M059J (cell line): Measurements from ENCODE around the gene KRCC1. TPM values are rescaled to one million over a fixed set of nuclear protein-coding genes. Genes with fewer than 3 reads are reported as not detected.
"Not testable (repeated sequence)": the region's sequence is repeated elsewhere in the genome, so short reads cannot be mapped to it uniquely, and the experiment has no call there.

Source experiments
- DNase-seq: peaks from one replicate; pipeline ENCODE4 v3.0.0-alpha.2; 2012; ENCODE audit warnings: low read depth
- total RNA-seq: library from RNA; depleted of rRNA; stranded (reverse); fragments of >200 nt; shearing (Covaris generic); gene quantifications from 2 replicates; pipeline ENCODE4 v1.2.3, GENCODE V29; 2014

The KRCC1 gene
- total RNA-seq, 1 experiment from 2014 or later = 23.8 TPM

DNA sequence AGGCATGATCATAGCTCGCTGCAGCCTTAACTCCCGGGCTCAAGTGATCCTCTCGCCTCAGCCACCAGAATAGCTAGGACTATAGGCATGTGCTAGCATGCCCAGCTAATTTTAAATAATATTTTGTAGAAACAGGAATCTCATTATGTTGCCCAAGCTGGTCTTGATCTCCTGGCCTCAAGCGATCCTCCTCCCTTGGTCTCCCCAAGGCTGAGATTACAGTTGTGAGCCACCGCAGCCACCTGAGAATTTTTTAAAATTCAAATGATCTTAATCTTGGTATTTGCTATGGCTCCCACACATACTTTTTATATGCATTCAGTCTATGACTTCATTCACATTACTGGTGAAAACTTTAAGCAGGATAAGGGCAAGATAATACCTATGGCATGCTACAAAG, 13.1 kb downstream of the KRCC1 start:
- no peak for DNase-seq

DNA sequence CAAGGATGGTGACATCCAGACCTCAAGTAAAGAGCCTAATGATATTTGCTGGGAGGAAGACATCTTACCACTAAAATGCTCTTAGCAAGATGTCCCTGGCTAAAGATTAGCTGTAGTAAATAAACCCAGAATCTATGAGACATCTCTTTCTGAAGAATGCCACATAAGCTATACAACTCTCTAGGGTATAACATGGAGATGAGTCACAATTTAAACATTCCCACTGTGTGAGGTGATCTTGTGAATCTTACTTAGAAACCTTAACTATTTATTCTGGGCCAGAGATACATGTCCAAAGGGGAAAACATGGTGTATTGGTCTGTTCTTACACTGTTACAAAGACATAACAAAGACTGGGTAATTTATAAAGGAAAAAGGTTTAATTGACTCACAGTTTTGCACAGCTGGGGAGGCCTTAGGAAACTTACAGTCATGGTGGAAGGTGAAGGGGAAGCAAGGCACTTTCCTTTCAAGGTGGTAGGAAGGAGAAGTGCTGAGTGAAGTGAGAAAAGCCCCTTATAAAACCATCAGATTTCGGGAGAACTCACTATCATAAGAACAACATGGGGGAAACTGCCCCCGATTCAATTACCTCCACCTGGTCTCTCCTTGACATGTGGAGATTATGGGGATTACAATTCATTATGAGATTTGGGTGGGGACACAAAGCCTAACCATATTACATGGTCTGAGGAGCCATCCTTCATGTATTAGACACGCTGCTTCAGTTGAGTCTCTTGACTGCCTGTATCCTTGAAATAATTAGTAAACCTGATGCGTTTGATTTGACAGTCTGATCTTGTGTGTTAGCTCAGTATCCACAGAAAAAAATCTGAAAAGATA, 17.1 kb downstream of the KRCC1 start:
- DNase-seq = peak; percentile 88

- no peak for DNase-seq
Observed at GRCh38 chr2:88036606-88037005, 19.0 kb downstream of the KRCC1 start.

GRCh38 chr2:88036182-88036581, 19.4 kb downstream of the KRCC1 start:
- DNase-seq = no peak

DNA sequence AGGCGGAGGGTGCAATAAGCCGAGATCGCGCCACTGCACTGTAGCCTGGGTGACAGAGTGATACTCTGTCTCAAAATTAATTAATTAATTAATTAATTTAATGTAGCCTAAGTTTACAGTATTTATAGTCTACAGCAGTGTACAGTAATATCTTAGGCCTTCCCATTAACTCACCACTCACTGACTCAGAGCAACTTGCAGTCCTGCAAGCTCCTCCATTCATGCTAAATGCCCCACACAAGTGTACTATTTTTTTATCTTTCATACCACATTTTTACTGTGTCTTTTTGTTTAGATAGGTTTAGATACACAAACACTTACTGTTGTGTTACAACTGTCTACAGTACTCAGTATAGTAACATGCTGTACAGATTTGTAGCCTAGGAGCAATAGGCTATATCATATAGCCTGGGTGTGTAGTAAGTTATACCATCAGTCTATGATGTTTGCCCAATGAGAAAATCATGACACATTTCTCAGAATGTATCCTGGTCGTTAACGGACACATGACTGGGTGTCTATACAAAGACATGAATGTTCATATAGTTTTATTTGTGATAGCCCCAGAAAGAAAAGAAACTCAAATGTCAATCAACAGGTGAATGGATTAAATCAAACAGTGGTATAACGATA, 23.4 kb downstream of the KRCC1 start:
- DNase-seq = no peak

- DNase-seq = no peak
Observed at GRCh38 chr2:88028931-88029330, 26.7 kb downstream of the KRCC1 start.

GRCh38 chr2:88027697-88028389, 27.7 kb downstream of the KRCC1 start:
- DNase-seq = no peak

- DNase-seq = no peak
Observed at GRCh38 chr2:88024509-88024908, 31.1 kb downstream of the KRCC1 start.

DNA sequence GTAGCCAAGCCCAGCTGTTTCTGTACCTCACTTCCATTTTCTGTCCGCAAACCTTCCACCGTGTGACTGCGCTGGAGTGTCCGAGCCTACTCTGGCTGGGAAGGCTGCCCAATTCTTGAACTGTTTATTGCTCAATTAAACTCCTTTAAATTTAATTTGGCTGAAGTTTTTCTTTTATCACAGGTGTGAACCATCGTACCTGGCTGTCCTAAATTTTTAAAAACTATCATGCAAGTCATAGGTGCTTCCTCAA, 33.0 kb downstream of the KRCC1 start:
- no peak for DNase-seq

GRCh38 chr2:88019985-88020384, 35.6 kb downstream of the KRCC1 start:
- no peak for DNase-seq

- no peak for DNase-seq
Observed at GRCh38 chr2:88018909-88019308, 36.7 kb downstream of the KRCC1 start.

GRCh38 chr2:88018077-88018805, 37.3 kb downstream of the KRCC1 start:
- not testable (repeated sequence) for DNase-seq

- DNase-seq = not testable (repeated sequence)
Observed at GRCh38 chr2:88017780-88018038, 37.9 kb downstream of the KRCC1 start.

- no peak for DNase-seq
Observed at GRCh38 chr2:88016960-88017779, 38.4 kb downstream of the KRCC1 start.

- peak; percentile 91 for DNase-seq
Observed at GRCh38 chr2:88016086-88016959, 39.3 kb downstream of the KRCC1 start, which contains the start of gene RNU2-63P. Gene RNU2-63P (minus strand): TSS chr2:88016547.

- DNase-seq = no peak
Observed at GRCh38 chr2:88011011-88011410, 44.6 kb downstream of the KRCC1 start.

DNA sequence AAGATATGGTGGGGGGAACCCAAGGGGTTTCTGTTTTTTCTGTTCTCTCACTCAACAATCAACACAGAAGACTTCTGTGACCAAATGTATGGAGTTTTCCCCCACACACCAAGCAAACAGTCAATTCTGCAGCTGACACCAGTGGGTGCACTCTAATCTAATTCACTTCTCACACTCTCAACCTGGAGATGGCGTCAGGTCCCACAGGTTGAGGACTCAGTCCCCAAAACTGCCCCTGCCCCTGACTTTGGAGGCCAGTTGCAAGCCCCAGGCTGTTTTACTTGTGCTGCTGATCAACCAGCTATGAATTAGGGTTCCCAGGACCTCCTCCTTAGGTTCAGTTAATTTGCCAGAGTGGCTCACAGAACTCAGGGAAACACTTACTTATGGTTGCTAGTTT, 45.4 kb downstream of the KRCC1 start:
- no peak for DNase-seq

DNA sequence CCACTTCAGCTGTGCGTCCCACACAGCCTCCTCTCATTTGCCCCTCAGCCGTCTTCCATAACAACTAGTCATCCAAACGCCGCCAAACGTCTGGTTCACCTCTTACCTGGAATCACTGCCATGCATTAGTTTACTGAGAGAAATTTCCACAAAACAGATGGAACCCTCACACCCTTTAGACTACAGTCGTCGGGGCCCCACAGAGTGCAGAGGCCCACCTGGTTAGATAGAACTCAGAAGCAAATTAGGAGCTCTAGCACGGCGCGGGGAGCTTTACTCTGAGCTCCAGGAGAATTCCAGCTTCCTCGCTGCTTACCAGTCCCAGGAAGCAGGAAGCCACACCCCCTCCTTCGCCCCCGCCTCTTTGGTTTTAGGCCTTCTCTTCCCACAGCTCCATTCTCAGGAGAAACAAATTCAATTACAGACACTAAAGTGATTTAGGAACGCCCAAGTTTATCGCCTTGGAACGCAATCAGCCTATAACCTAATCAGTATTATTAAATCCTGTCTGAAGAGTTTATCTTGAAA, 48.6 kb downstream of the KRCC1 start:
- DNase-seq = no peak

- no peak for DNase-seq
Observed at GRCh38 chr2:88005776-88006175, 49.8 kb downstream of the KRCC1 start.

- DNase-seq = no peak
Observed at GRCh38 chr2:88003074-88003755, 52.4 kb downstream of the KRCC1 start.
